HUES48 (cell line): Measurements from ENCODE around the gene CNTNAP3.
"Not testable (repeated sequence)": the region's sequence is repeated elsewhere in the genome, so short reads cannot be mapped to it uniquely, and the experiment has no call there.

Experiments
- H3K27ac ChIP-seq: one replicate; pipeline ENCODE4 v1.7.0; 2013; ENCODE audit warnings: low read depth, low read length, inconsistent platforms
- H3K27me3 ChIP-seq: 2 replicates; pipeline ENCODE4 v1.6.1; 2013; ENCODE audit warnings: mild to moderate bottlenecking, low read length; ENCODE audit not compliant: control insufficient read depth, insufficient read depth
- H3K36me3 ChIP-seq: 2 replicates; pipeline ENCODE4 v1.6.1; 2013; ENCODE audit warnings: low read length; ENCODE audit not compliant: control insufficient read depth, insufficient read depth
- H3K4me1 ChIP-seq: 2 replicates; pipeline ENCODE4 v1.6.1; 2013; ENCODE audit warnings: mild to moderate bottlenecking, low read length; ENCODE audit not compliant: control insufficient read depth, insufficient read depth
- H3K4me3 ChIP-seq: 2 replicates; pipeline ENCODE4 v1.5.1; 2013; ENCODE audit warnings: mild to moderate bottlenecking, low read depth, low read length
- H3K9ac ChIP-seq: 2 replicates; pipeline ENCODE4 v1.6.1; 2013; ENCODE audit warnings: mild to moderate bottlenecking, low read depth, low read length, moderate library complexity
- H3K9me3 ChIP-seq: 2 replicates; pipeline ENCODE4 v1.6.1; 2013; ENCODE audit warnings: low read length; ENCODE audit not compliant: control insufficient read depth, insufficient read depth

CNTNAP3 gene

DNA sequence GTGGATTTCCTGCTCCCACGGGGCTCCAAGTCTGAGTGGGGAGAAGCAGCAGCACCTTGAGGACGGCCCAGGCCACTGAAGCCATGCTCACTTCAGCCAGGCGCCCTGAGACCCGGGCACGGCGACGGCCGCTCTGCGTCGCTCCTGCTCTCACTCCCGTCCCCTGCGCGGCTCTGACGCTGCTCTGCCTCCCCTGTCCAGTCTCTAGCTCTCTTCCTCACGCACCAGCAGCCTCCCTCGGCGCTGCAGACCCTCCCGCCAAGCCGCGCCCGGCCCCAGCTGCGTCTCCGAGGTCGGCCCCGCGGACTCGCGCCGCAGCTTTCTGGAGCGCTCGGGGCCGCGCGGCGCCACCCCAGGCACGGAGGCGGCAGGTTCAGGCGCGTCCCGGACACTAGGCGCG lies at the start of gene CNTNAP3:
TSS of gene CNTNAP3 (minus strand) at position 188 of the 400 bp plus-strand sequence. CDS start at position 85, 103 bp downstream.
- H3K27me3 ChIP-seq, H3K9me3 ChIP-seq, H3K9ac ChIP-seq, H3K27ac ChIP-seq, H3K4me3 ChIP-seq, H3K36me3 ChIP-seq, H3K4me1 ChIP-seq: not testable (repeated sequence)

DNA sequence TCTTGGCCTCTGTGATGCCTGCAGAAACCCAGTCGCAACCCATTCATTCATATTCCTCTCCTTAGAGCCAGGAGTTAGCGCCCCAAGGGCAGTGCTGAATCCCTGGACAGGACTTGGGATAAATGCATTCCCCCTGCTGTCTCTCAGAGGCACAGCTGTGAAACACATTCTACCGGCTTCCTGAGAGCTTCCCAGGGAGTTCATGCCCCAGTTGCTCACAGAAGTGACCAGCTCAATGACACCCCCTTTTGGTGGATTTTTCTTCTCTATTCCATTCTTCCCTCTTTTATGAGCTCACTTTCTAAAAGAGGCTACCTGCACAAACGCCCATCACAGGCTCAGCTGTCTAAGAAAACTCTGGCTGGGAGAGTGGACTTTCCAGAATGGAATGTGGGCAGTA lies 8.0 kb downstream of the CNTNAP3 start:
- not testable (repeated sequence) for H3K27me3 ChIP-seq, H3K4me3 ChIP-seq, H3K4me1 ChIP-seq, H3K27ac ChIP-seq, H3K9ac ChIP-seq, H3K36me3 ChIP-seq, H3K9me3 ChIP-seq

DNA sequence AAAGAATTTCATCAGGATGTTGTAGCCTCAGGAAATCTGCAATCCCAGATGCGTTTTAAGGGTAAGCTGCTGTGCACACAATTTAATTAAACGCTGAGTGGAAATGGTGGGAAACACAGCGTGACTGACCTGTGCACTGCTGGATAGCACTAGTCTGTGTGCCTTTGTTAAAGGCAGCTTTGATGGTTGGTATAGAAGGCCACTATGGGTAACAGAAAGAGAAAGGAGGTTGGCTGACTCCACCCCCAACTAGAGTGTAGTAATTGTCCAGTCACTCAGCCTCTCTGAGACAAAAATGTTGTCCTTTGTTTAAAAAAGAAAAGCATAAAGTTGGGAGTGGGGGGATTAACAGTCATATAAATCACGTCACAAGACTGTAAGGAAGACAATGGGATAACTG lies 45.5 kb downstream of the CNTNAP3 start:
- not testable (repeated sequence) for H3K9me3 ChIP-seq, H3K9ac ChIP-seq, H3K4me3 ChIP-seq, H3K36me3 ChIP-seq, H3K27ac ChIP-seq, H3K4me1 ChIP-seq, H3K27me3 ChIP-seq

DNA sequence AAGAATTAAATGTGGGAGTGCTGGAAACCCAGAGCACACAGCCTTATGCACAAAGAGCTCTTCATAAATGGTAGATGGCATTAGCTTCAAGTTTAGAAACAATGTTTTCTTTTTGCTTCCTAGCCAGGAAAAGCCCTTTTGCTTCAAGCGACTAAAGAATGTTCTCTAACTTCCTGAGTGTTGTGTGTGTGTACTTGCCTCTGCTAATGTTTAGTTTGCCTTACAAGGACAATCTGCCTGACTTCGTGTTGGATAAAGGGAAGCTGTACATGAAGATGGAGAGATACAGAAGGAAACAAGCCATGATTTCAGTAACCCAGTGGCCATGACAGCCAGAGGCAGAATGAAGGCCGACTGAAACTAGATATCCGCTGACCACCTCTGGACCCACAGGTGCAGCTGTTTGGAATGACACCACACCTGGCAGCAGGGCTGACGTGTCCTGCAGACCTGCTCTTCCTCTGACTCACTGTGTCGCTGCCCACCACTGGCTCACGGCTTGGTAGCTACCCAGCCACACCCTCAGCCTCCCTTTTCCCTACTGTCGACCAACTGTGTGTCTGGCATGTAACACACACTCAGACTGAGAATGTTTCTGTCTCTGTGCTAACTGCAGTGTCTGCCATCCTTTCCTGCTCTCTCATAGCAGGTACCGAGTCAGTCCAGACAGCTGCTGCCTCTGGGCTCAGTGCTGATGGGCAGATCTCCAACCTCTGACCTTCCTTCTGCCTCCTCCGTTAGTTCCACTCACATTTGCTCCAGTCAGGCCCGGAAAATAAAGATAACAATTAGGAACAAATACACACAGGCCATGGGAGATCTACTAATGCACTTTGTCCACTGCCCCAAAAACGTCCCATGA lies 55.6 kb downstream of the CNTNAP3 start:
- not testable (repeated sequence) for H3K36me3 ChIP-seq, H3K9me3 ChIP-seq, H3K9ac ChIP-seq, H3K4me3 ChIP-seq, H3K27ac ChIP-seq, H3K27me3 ChIP-seq, H3K4me1 ChIP-seq

DNA sequence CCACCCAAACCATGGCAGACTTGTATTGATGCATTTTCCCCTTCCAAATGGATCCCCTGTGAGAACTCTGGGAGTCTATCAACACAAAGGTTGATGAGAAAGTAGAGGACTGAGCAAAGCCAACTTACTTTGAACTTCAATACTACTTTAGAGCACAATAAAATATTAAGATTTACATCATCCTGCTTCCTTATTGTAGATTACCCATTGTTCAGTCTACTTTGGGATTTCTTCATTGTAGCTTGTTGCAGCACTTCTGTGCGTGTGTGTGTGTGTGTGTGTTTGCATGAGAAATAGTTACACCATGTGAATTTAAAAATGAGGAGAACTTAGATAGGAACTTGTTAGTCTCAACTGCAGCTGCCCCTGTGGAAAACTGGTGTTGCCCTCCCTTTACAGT lies 72.0 kb downstream of the CNTNAP3 start:
- H3K36me3 ChIP-seq, H3K9ac ChIP-seq, H3K27ac ChIP-seq, H3K27me3 ChIP-seq, H3K9me3 ChIP-seq, H3K4me1 ChIP-seq, H3K4me3 ChIP-seq: not testable (repeated sequence)

DNA sequence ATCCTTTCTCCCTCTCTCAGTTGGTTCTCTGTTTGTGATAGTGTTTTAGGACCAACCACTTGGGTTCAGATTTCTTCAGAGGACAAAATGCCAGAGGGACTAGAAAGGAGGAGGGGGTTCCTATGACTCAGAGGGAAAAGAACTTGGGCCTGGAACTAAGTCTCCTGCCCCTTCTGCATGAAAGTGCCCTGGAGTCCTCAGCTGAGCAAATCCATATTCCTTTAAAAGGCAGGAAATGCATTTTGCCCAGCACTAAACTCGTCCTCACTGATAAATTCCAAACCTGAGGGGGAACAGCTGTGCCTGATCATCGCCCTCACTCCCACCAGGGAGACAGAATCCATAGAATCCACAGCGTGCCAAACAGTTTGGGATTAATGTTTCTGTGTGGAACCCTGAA lies 78.2 kb downstream of the CNTNAP3 start:
- H3K27me3 ChIP-seq, H3K36me3 ChIP-seq, H3K9ac ChIP-seq, H3K27ac ChIP-seq, H3K4me3 ChIP-seq, H3K4me1 ChIP-seq, H3K9me3 ChIP-seq: not testable (repeated sequence)

DNA sequence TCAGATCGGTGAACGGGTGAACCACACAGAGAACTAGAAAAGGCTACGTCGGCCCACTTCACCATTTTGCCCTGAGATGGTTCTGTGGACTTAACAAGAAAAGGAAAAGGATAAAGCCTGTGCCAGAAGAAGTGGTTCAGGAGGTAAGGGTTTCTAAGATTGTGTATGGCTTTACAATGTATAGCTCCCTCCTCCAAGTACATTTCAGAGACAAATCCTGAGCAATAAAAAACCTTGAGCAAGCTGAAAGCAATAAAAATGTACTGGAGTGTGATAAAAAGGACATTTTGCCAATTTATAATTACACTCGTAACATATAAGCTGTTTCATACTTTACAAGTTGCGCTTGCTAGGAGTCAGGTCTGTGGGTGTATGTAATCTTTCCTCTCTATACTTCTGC lies 81.3 kb downstream of the CNTNAP3 start:
- not testable (repeated sequence) for H3K4me1 ChIP-seq, H3K27ac ChIP-seq, H3K4me3 ChIP-seq, H3K36me3 ChIP-seq, H3K9ac ChIP-seq, H3K9me3 ChIP-seq, H3K27me3 ChIP-seq

DNA sequence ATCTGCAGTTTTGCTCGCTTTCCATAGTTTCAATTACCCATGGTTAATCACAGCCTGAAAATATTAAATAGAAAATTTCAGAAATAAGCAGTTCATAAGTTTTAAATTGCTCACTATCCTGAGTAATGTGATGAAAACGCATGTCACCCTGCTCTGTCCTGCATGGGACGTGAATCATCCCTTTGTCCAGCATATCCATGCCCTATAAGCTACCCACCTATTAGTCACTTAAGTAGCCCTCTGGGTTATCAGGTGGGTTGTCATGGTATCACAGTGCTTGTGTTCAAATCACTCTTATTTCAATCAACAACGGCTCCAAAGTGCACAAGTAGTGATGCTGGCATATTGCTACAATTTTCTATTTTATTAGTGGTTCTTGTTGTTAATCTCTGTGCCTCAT lies 82.1 kb downstream of the CNTNAP3 start:
- H3K9me3 ChIP-seq, H3K27me3 ChIP-seq: not testable (repeated sequence)

DNA sequence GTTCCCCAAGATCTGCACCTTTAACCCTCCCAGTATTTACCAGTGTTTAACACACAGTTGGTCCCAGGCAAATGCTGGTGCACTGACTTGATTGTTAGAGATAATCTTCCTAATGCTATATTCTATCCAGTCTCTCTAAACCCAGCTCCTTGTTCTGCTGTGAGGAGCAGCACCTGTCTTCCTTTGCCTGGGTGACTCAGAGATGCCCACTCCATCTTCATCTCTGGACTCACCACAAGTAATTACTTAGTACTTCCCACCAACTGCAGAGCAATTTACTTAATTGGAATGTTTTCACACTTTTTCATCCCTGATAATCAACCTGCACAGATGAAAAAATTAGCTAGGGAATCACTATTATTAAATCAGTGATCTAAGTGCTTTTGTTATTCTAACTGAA lies 87.6 kb downstream of the CNTNAP3 start:
- not testable (repeated sequence) for H3K4me3 ChIP-seq, H3K9me3 ChIP-seq, H3K36me3 ChIP-seq, H3K9ac ChIP-seq, H3K27ac ChIP-seq, H3K4me1 ChIP-seq, H3K27me3 ChIP-seq

More for the DNA sequence above, 82.1 kb downstream of the CNTNAP3 start:
- H3K9ac ChIP-seq, H3K4me3 ChIP-seq, H3K36me3 ChIP-seq, H3K27ac ChIP-seq, H3K4me1 ChIP-seq: not testable (repeated sequence)

DNA sequence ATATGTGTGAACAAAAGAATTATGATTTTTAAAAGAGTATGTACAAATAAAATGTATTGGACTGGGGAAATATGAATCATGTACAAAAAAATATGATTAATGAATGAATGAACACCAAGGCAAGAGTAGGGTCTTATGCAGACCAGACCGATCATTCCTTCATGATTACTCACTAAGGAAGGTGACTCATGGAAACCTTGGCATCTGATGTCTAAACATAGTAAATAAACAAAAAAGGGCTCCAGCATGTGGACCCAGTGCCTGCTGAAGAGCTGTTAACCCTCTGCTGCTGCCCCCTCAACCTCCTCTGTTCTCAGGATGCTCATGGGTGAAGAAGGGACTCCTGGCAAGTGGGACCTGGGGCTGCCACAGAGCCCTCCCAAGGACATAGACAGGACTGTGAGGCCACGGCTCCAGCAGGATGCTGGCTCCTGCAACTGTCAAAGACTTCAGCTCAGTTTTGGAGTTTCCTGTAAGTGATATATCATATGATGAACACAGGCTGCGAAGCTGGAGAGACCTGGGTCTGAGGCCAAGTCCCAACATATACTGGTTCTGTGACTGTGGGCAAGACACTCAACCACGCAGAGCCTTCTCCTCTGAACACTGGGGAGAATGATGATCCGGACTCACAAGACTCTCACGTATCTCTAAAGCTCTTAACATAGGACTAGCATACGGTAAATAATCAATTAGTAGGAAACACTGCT lies 89.8 kb downstream of the CNTNAP3 start:
- not testable (repeated sequence) for H3K36me3 ChIP-seq, H3K4me1 ChIP-seq, H3K4me3 ChIP-seq, H3K9me3 ChIP-seq, H3K9ac ChIP-seq, H3K27me3 ChIP-seq, H3K27ac ChIP-seq

DNA sequence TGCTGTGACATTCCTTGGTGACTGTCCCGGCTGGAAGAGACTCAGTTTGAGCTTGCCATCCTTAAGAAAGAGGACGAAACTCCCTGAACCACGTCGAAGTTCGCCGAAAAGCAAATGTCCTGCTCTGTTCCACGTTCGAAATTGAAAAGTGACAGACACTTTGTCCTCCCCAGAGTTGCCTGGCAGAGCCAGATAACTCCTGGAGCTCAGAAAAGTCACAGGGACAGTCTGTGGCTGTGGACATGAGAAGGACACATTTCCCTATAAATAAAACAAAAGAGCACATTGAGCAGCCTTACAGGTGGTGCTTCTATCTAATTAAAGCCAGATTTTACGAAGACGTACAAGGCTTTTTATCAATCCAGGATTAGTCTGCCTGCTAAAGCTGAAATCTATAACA lies 116.6 kb downstream of the CNTNAP3 start:
- not testable (repeated sequence) for H3K4me1 ChIP-seq, H3K9me3 ChIP-seq, H3K36me3 ChIP-seq, H3K27me3 ChIP-seq, H3K9ac ChIP-seq, H3K4me3 ChIP-seq, H3K27ac ChIP-seq
